Measurements from ENCODE around the gene PLAAT2. TPM values are rescaled to one million over a fixed set of nuclear protein-coding genes. Genes with fewer than 3 reads are reported as not detected.

PLAAT2 gene
- total and polyA plus RNA-seq, 9 of the 15 experiments (the other 6 are each of a cell fraction or from before 2014, with no cell fraction given), result not detected

GRCh38 chr11:63592975-63593395, 29.8 kb upstream of the PLAAT2 start (continued):
- TF ChIP-seq CUX1 (CRISPR knock-in tag; IDR thresholded peaks at IDR 0.05) (no peak), BCOR (IDR thresholded peaks at IDR 0.05) (no peak), AFF1 (IDR thresholded peaks at IDR 0.05; ENCODE audit: low read depth in 1 of 2, partially characterized antibody in 2 of 2) (peak in 1 of 2 experiments; percentile 59), ZNF316 (IDR thresholded peaks at IDR 0.05) (0 out of 2 replicates have a peak, but pooled peaks have one; percentile 22)
- TF ChIP-seq, protein P1, sequence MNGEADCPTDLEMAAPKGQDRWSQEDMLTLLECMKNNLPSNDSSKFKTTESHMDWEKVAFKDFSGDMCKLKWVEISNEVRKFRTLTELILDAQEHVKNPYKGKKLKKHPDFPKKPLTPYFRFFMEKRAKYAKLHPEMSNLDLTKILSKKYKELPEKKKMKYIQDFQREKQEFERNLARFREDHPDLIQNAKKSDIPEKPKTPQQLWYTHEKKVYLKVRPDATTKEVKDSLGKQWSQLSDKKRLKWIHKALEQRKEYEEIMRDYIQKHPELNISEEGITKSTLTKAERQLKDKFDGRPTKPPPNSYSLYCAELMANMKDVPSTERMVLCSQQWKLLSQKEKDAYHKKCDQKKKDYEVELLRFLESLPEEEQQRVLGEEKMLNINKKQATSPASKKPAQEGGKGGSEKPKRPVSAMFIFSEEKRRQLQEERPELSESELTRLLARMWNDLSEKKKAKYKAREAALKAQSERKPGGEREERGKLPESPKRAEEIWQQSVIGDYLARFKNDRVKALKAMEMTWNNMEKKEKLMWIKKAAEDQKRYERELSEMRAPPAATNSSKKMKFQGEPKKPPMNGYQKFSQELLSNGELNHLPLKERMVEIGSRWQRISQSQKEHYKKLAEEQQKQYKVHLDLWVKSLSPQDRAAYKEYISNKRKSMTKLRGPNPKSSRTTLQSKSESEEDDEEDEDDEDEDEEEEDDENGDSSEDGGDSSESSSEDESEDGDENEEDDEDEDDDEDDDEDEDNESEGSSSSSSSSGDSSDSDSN (IDR thresholded peaks at IDR 0.05; ENCODE audit: borderline replicate concordance in 1 of 2, low read depth in 2 of 2, low read length in 2 of 2), result no peak
- TF ChIP-seq, protein P2, sequence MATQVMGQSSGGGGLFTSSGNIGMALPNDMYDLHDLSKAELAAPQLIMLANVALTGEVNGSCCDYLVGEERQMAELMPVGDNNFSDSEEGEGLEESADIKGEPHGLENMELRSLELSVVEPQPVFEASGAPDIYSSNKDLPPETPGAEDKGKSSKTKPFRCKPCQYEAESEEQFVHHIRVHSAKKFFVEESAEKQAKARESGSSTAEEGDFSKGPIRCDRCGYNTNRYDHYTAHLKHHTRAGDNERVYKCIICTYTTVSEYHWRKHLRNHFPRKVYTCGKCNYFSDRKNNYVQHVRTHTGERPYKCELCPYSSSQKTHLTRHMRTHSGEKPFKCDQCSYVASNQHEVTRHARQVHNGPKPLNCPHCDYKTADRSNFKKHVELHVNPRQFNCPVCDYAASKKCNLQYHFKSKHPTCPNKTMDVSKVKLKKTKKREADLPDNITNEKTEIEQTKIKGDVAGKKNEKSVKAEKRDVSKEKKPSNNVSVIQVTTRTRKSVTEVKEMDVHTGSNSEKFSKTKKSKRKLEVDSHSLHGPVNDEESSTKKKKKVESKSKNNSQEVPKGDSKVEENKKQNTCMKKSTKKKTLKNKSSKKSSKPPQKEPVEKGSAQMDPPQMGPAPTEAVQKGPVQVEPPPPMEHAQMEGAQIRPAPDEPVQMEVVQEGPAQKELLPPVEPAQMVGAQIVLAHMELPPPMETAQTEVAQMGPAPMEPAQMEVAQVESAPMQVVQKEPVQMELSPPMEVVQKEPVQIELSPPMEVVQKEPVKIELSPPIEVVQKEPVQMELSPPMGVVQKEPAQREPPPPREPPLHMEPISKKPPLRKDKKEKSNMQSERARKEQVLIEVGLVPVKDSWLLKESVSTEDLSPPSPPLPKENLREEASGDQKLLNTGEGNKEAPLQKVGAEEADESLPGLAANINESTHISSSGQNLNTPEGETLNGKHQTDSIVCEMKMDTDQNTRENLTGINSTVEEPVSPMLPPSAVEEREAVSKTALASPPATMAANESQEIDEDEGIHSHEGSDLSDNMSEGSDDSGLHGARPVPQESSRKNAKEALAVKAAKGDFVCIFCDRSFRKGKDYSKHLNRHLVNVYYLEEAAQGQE (IDR thresholded peaks at IDR 0.05; ENCODE audit: borderline replicate concordance), result peak; percentile 97
- TF ChIP-seq, protein P2 (CRISPR knock-in tag; IDR thresholded peaks at IDR 0.05; ENCODE audit: low read depth), result peak; percentile 90

Data from K562 (cell line).